BLaER1 treated with 17β-estradiol and CSF1 and Interleukin-3, amounts not matched to agents 10 nM and 100 nM (cell line): ENCODE results near the gene ATP1B2.

ENCODE experiments used
- H3K27ac ChIP-seq, 11 experiments: shearing (Covaris generic); formaldehyde crosslinking; 2 replicates each; pipeline ENCODE4 v1.8.1; 2022
- H3K27me3 ChIP-seq, 11 experiments: shearing (Covaris generic); formaldehyde crosslinking; 2 replicates each; pipeline ENCODE4 v1.8.1; 2022
- H3K36me3 ChIP-seq, 11 experiments: shearing (Covaris generic); formaldehyde crosslinking; 2 replicates each; pipeline ENCODE4 v1.8.1; 2022
- H3K4me1 ChIP-seq, 10 experiments: shearing (Covaris generic); formaldehyde crosslinking; 2 replicates each; pipeline ENCODE4 v1.8.1; 2022
- H3K4me2 ChIP-seq, 11 experiments: shearing (Covaris generic); formaldehyde crosslinking; 2 replicates each; pipeline ENCODE4 v1.8.1; 2022
- H3K4me3 ChIP-seq, 10 experiments: shearing (Covaris generic); formaldehyde crosslinking; 2 replicates each; pipeline ENCODE4 v1.8.1; 2022
- H3K9ac ChIP-seq, 11 experiments: shearing (Covaris generic); formaldehyde crosslinking; 2 replicates each; pipeline ENCODE4 v1.8.1; 2022
- H3K9me3 ChIP-seq, 11 experiments: shearing (Covaris generic); formaldehyde crosslinking; replicated peaks in 1 of 11; 2 replicates each; pipeline ENCODE4 v1.8.1; 2022
- H4K20me1 ChIP-seq, 11 experiments: shearing (Covaris generic); formaldehyde crosslinking; 2 replicates each; pipeline ENCODE4 v1.8.1; 2022
- Cebpa-rat ChIP-seq, 11 experiments: shearing (Covaris generic); IDR thresholded peaks; 2 replicates each; pipeline ENCODE4 v1.8.1; 2022

Gene ATP1B2

GRCh38 chr17:7644775-7645174 lies 6.0 kb upstream of the ATP1B2 start:
- Histone ChIP-seq H3K9me3 (peaks cover 0 to 6% (median 0%) of the 10 kb centered on the region in 11 experiments; a peak in 3 of 22 replicates), H3K27me3 (peaks cover 3 to 14% (median 11%) of the 10 kb centered on the region in 11 experiments), H3K36me3 (no peaks in the 10 kb centered on the region)

GRCh38 chr17:7646457-7646856 lies 4.3 kb upstream of the ATP1B2 start:
- Histone ChIP-seq H3K4me2 (peak overlapping the region in 5 of 11 experiments; percentile 27 to 83 (median 56); a peak in 11 of 22 replicates), H3K9ac (no peak overlapping the region), H3K9me3 (no peaks in the 10 kb centered on the region), H4K20me1 (peaks cover 0 to 9% (median 5%) of the 10 kb centered on the region in 11 experiments; a peak in 11 of 22 replicates), H3K4me1 (peaks cover 22 to 54% (median 41%) of the 10 kb centered on the region in 10 experiments), H3K36me3 (no peaks in the 10 kb centered on the region), H3K27ac (no peak overlapping the region), H3K4me3 (no peak overlapping the region), H3K27me3 (peaks cover 19 to 30% (median 28%) of the 10 kb centered on the region in 11 experiments)
- TF ChIP-seq Cebpa-rat (IDR thresholded peaks at IDR 0.05), result no peak

More at GRCh38 chr17:7644775-7645174, 6.0 kb upstream of the ATP1B2 start:
- Histone ChIP-seq H3K4me3 (no peak overlapping the region), H4K20me1 (no peaks in the 10 kb centered on the region), H3K4me2 (peak overlapping the region; percentile 15 to 83 (median 61); a peak in 20 of 22 replicates), H3K4me1 (peaks cover 7 to 40% (median 27%) of the 10 kb centered on the region in 10 experiments; a peak in 19 of 20 replicates), H3K27ac (peak overlapping the region in 6 of 11 experiments; percentile 11 to 77 (median 62); a peak in 9 of 22 replicates), H3K9ac (peak overlapping the region in 2 of 11 experiments; percentile 22 to 28; a peak in 2 of 22 replicates)
- peak in 2 of 11 experiments; percentile 20 to 39; a peak in 2 of 22 replicates for TF ChIP-seq Cebpa-rat (IDR thresholded peaks at IDR 0.05)

DNA sequence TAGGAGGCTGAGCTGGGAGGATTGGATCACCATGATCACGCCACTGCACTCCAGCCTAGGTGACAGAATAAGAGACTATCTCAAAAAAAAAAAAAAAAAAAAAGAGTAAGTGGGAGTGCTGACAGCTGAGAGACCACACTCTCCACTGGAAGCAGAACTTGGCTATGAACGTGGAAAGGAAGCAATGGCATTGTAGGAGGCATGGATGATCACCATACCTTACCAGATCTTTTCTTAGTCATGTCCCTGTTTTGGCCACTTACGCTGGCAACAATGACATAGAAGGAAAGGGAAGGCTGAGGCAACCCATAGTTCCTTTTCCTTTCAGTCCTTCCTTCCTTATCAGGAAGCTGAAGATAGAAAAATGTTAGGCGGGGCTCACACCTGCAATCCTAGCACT lies 3.7 kb upstream of the ATP1B2 start:
- H3K36me3 ChIP-seq, result no peaks in the 10 kb centered on the region
- H3K4me1 ChIP-seq, result peaks cover 27 to 58% (median 44%) of the 10 kb centered on the region in 10 experiments
- no peak overlapping the region for H3K4me3 ChIP-seq
- H3K4me2 ChIP-seq, result peak overlapping the region in 9 of 11 experiments; percentile 4 to 83 (median 27); a peak in 14 of 22 replicates
- H3K27ac ChIP-seq, result no peak overlapping the region
- H3K9me3 ChIP-seq, result no peaks in the 10 kb centered on the region
- no peak overlapping the region for H3K9ac ChIP-seq
- TF ChIP-seq Cebpa-rat (IDR thresholded peaks at IDR 0.05), result no peak
- H3K27me3 ChIP-seq, result peaks cover 25 to 36% (median 34%) of the 10 kb centered on the region in 11 experiments
- H4K20me1 ChIP-seq, result peaks cover 0 to 13% (median 9%) of the 10 kb centered on the region in 11 experiments; a peak in 11 of 22 replicates

GRCh38 chr17:7651097-7651664 lies 455 bp downstream of the ATP1B2 start:
- no peak for TF ChIP-seq Cebpa-rat (IDR thresholded peaks at IDR 0.05)
- Histone ChIP-seq H3K4me1 (peaks cover 26 to 43% (median 28%) of the 10 kb centered on the region in 10 experiments), H3K4me3 (peak overlapping the region; percentile 44 to 66 (median 52)), H3K9ac (peak overlapping the region in 7 of 11 experiments; percentile 15 to 59 (median 35); a peak in 7 of 22 replicates), H3K27ac (no peak overlapping the region), H3K4me2 (peak overlapping the region; percentile 82 to 97 (median 89)), H4K20me1 (peaks cover 0 to 20% (median 9%) of the 10 kb centered on the region in 11 experiments; a peak in 11 of 22 replicates), H3K27me3 (peaks cover 61 to 74% (median 70%) of the 10 kb centered on the region in 11 experiments), H3K9me3 (no peaks in the 10 kb centered on the region), H3K36me3 (no peaks in the 10 kb centered on the region)

- Histone ChIP-seq H3K4me2 (peak overlapping the region; percentile 82 to 97 (median 89)), H3K4me3 (peak overlapping the region; percentile 44 to 66 (median 52)), H3K4me1 (peaks cover 21 to 36% (median 28%) of the 10 kb centered on the region in 10 experiments), H3K9me3 (no peaks in the 10 kb centered on the region), H3K36me3 (no peaks in the 10 kb centered on the region), H3K27me3 (peaks cover 61 to 74% (median 70%) of the 10 kb centered on the region in 11 experiments), H4K20me1 (peaks cover 0 to 20% (median 9%) of the 10 kb centered on the region in 11 experiments; a peak in 11 of 22 replicates), H3K9ac (peak overlapping the region in 5 of 11 experiments; percentile 24 to 54 (median 35); a peak in 5 of 22 replicates), H3K27ac (no peak overlapping the region)
- TF ChIP-seq Cebpa-rat (IDR thresholded peaks at IDR 0.05), result no peak
Observed at GRCh38 chr17:7651665-7652387, 1.1 kb downstream of the ATP1B2 start.

GRCh38 chr17:7652388-7653356 lies 1.9 kb downstream of the ATP1B2 start:
- no peak overlapping the region for H3K4me2 ChIP-seq
- H3K36me3 ChIP-seq, result no peaks in the 10 kb centered on the region
- H3K4me1 ChIP-seq, result peaks cover 22 to 37% (median 30%) of the 10 kb centered on the region in 10 experiments
- H3K9me3 ChIP-seq, result no peaks in the 10 kb centered on the region
- H3K27ac ChIP-seq, result no peak overlapping the region
- H3K27me3 ChIP-seq, result peaks cover 61 to 74% (median 70%) of the 10 kb centered on the region in 11 experiments
- no peak for TF ChIP-seq Cebpa-rat (IDR thresholded peaks at IDR 0.05)
- no peak overlapping the region for H3K4me3 ChIP-seq
- H3K9ac ChIP-seq, result no peak overlapping the region
- H4K20me1 ChIP-seq, result peaks cover 0 to 20% (median 9%) of the 10 kb centered on the region in 11 experiments; a peak in 11 of 22 replicates

DNA sequence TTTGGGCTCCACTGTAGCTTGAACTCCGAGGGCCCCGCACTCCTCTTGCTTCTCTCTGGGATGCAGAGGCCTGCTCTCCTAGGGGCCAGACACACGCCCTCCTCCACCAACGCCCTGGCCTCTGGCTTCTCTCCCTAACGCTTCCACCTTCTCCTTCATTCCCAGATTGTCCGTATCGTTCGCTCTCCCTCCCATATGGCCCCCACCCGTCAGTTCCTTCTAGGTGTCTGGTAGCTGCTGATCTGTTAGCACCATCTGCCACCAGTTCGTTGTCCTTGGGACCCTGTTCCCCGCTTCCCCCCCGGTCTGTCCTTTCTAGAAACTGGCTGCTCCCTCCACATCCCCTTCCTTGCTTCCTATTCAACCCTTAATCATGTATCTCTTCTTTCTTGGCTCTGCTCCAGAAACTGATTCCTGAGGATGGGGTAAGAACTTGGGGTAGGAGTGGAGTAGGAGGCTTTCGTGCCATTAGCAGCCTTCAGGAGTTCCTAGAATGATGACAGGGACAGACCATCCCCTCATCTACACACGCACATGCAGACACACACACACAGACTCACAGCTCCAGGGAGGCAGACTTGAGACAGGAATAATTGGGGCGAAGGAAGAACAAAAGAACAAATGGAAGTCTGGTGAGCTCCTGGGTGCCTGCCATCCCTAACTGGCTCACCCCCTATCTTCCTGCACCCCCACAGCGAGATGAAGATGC lies 4.3 kb downstream of the ATP1B2 start:
- H3K4me3 ChIP-seq, result no peak overlapping the region

More for the DNA sequence above, 4.3 kb downstream of the ATP1B2 start:
- H3K36me3 ChIP-seq, result no peaks in the 10 kb centered on the region
- H3K4me1 ChIP-seq, result peaks cover 21 to 37% (median 27%) of the 10 kb centered on the region in 10 experiments
- H3K4me2 ChIP-seq, result peak overlapping the region in 9 of 11 experiments; percentile 26 to 66 (median 35); a peak in 16 of 22 replicates
- no peak overlapping the region for H3K27ac ChIP-seq
- no peak overlapping the region for H3K9ac ChIP-seq
- H4K20me1 ChIP-seq, result peaks cover 0 to 20% (median 9%) of the 10 kb centered on the region in 11 experiments; a peak in 11 of 22 replicates
- no peaks in the 10 kb centered on the region for H3K9me3 ChIP-seq
- H3K27me3 ChIP-seq, result peaks cover 52 to 58% (median 56%) of the 10 kb centered on the region in 11 experiments
- no peak for TF ChIP-seq Cebpa-rat (IDR thresholded peaks at IDR 0.05)
